Cardiac muscle cell (in vitro differentiated cells and primary cell): ENCODE data around the gene HES7. TPM values are rescaled to one million over a fixed set of nuclear protein-coding genes. Genes with fewer than 3 reads are reported as not detected.

Experiments used
- DNase-seq, 2 donors: peaks; one replicate each; pipeline versions ENCODE4 v3.0.0 to v3.0.0-alpha.2; 2010 to 2017; ENCODE audit warnings: low read depth in 1 of 2, low spot score in 1 of 2
- H3K27ac ChIP-seq: fragments of 200-600 bp; sonication (generic); 2 replicates; pipeline ENCODE4 v1.5.1; 2016
- H3K27me3 ChIP-seq: fragments of 200-600 bp; sonication (generic); 2 replicates; pipeline ENCODE4 v1.6.0; 2016; ENCODE audit warnings: control low read depth
- H3K36me3 ChIP-seq: fragments of 200-600 bp; sonication (generic); 2 replicates; pipeline ENCODE4 v1.5.1; 2016; ENCODE audit warnings: control low read depth
- H3K4me1 ChIP-seq: fragments of 200-600 bp; sonication (generic); 2 replicates; pipeline ENCODE4 v1.8.1; 2017; ENCODE audit warnings: low read depth, mild to moderate bottlenecking, mixed run types
- H3K4me3 ChIP-seq: fragments of 200-600 bp; sonication (generic); 2 replicates; pipeline ENCODE4 v1.5.1; 2016; ENCODE audit warnings: mild to moderate bottlenecking
- H3K9me3 ChIP-seq: fragments of 200-600 bp; sonication (generic); 2 replicates; pipeline ENCODE4 v1.5.1; 2017; ENCODE audit warnings: low read depth, mild to moderate bottlenecking, control low read depth
- polyA plus RNA-seq: library from polyadenylated mRNA; unstranded; fragments of >200 nt; fragmentation: Nextera tagmentation; extraction: Ambion mirVana; gene quantifications from 2 replicates; pipeline ENCODE4 v1.2.1, GENCODE V29; 2016
- total RNA-seq: library from RNA; depleted of rRNA; stranded (reverse); fragments of >200 nt; gene quantifications from 2 replicates; pipeline ENCODE4 v1.2.3, GENCODE V29; 2016
- TF ChIP-seq, protein P1 (sequence below): IDR thresholded peaks from 2 replicates; pipeline ENCODE4 v1.5.1; 2012; ENCODE audit warnings: low read depth, mild to moderate bottlenecking, low read length

The HES7 gene
- total and polyA plus RNA-seq, 2 experiments from 2014 or later, result 1.1 to 6.2 TPM

DNA sequence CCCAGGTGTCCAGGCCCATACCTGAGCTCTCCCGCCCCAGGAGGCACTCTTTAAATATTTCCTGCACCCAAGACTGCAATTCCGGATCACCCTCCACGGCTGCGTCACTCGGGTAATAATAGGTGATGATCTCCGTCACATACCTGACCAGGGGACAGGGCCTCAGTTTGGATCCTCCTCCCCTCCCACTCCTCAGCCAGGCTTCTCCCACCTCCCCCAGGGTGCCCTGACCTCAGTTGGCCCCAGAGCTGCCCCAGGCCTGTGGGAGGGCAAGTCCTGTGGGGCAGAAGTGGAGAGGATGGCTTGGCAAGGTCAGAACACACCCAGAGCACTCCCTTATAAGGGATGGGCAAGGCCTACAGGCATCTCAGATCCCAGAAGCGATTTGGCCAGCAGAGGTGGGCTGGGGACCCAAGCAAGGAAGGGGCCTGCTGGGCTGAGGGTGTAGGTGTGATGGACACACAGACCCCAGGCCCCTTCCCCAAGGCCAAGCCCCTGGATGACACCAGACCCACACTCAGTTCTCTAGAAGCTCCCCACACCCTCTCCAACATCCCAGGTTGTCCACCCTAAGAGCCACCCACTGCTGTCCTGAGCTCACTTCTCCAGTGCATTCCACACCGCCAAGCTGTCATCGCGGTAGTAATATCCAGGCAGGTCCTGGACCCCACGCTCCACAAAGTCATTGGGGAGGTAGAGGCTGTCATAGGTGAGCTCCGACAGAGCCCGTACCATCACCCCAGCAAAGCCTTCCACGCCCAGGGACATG is 48.1 kb downstream of the HES7 start:
- Histone ChIP-seq H3K4me1 (no peaks in the 10 kb centered on the region), H3K9me3 (no peaks in the 10 kb centered on the region), H3K27ac (no peak overlapping the region), H3K27me3 (peaks cover 98% of the 10 kb centered on the region), H3K4me3 (no peak overlapping the region), H3K36me3 (no peaks in the 10 kb centered on the region)
- no peak for DNase-seq
- TF ChIP-seq, protein P1, sequence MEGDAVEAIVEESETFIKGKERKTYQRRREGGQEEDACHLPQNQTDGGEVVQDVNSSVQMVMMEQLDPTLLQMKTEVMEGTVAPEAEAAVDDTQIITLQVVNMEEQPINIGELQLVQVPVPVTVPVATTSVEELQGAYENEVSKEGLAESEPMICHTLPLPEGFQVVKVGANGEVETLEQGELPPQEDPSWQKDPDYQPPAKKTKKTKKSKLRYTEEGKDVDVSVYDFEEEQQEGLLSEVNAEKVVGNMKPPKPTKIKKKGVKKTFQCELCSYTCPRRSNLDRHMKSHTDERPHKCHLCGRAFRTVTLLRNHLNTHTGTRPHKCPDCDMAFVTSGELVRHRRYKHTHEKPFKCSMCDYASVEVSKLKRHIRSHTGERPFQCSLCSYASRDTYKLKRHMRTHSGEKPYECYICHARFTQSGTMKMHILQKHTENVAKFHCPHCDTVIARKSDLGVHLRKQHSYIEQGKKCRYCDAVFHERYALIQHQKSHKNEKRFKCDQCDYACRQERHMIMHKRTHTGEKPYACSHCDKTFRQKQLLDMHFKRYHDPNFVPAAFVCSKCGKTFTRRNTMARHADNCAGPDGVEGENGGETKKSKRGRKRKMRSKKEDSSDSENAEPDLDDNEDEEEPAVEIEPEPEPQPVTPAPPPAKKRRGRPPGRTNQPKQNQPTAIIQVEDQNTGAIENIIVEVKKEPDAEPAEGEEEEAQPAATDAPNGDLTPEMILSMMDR, result no peak

DNA sequence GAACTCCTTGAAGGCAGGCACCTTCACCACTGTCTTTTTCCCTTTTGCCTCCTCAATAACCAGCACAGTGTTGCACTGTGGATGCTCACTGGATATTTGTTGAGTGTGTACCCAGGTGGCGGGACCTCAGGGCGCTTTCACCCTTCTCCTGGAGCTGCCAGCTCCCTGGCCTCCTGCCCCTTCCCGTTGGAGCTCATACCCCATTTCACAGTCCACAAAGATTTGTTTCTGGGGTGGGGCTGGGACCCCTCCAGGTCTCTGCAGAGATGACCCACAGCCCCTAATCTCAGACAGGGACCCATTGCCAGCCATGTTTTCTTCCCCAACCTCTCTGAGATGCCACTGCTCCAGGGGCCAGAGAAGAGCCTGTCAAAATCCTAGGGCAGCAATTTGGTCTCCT is 48.8 kb downstream of the HES7 start:
- H3K27me3 ChIP-seq, result peaks cover 98% of the 10 kb centered on the region
- TF ChIP-seq, protein P1, result no peak
- no peaks in the 10 kb centered on the region for H3K4me1 ChIP-seq
- no peaks in the 10 kb centered on the region for H3K9me3 ChIP-seq
- no peak overlapping the region for H3K4me3 ChIP-seq
- DNase-seq, result no peak
- no peaks in the 10 kb centered on the region for H3K36me3 ChIP-seq
- H3K27ac ChIP-seq, result no peak overlapping the region

DNA sequence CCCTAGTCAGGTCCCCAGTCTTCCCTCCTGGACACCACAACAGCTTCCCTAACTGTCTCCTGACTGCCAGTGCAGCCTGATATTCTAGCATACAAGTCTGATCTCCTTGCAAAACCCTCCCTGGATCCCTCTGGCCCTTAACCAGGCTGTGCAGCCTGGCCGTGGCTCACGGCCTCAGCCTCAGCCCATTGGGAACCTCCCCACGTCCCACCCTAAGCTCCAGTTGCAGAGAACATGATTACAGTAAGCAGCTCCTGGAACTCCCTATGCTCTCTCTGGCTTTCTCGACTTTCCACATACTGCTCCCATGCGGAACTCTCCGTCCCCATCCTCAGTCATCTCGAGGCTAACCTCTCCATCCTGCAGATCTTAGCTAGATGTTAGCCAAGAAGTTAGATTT is 49.4 kb downstream of the HES7 start:
- peaks cover 98% of the 10 kb centered on the region for H3K27me3 ChIP-seq
- no peak for DNase-seq
- TF ChIP-seq, protein P1, result no peak

DNA sequence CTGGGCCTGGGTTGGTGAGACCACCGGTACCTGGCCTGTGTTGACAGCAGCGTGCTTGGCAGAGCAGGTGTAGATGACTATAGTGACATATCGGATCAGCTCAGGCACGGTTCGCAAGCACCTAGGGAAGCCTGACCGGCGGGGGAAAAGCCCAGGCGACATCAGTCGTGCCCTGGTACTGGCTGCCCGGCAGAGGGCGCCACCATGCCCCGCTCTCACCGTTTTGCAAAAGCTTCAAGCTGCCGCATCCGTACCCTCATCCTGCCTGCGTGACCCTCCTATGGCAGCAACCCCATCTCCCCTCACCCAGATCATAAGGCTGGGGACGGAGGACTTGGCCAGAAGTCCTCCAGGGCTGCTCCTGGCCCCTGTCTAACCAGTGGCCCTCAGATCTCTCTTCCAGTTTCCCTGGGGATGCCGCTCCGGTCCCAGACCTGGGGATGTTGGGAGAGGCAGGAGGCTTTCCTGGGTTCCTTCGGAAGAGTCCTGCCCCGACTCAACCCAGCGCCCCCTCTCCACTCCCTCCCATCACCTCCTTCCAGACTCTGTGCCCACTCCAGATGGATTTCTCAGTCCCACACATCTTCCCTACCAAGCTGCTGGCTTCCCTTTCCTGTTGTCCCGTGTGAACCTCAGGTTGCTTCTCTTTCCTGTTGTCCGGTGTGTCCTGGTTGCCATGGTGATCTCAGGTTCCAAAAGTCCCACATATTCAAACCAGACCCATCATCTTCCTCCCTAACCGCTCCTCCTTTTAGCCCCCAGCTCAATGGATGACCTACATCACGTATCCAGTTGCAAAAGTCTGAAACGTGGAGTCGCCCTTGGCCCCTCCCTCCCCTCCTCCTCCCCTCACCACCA is 50.0 kb downstream of the HES7 start:
- H3K4me3 ChIP-seq, result peak overlapping the region; percentile 8
- H3K27me3 ChIP-seq, result peaks cover 98% of the 10 kb centered on the region

More for the DNA sequence above, 49.4 kb downstream of the HES7 start:
- H3K4me3 ChIP-seq, result no peak overlapping the region
- H3K27ac ChIP-seq, result no peak overlapping the region
- H3K4me1 ChIP-seq, result no peaks in the 10 kb centered on the region
- no peaks in the 10 kb centered on the region for H3K9me3 ChIP-seq
- H3K36me3 ChIP-seq, result no peaks in the 10 kb centered on the region

DNA sequence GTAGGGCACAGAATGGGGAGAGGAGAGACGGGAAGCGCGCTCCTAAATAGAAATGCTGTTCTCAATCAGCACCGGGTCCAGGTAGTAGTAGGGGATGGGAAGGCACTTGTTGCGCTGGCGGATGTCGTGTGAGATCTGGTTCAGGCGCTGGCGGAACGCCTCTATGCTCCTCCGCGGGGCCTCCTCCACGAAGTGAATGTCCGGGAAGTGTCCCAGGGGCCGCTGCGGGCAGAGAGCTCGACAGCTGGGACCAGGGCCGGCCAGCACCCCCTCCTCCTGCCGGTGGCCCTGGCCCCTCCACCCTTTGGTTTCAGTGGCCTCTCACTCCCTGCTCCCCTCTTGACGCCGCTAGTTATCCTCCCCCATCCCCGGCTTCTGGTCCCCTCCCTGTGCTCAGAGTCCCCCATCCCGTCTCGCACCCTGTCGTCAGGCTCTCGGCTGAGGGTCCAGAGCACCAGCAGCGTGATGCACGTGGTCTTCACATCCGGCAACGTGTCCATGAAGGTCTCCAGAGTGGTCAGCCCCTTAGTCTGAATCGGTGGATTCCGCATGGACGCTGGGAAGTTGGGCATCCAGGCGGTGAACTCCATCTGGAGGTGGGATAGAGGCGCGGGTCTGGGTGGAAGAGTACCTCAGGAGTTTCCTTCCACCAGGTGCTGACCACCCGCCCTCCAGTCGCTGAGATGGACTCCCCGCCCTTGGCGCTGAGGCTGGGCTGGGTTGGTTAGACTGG is 51.0 kb downstream of the HES7 start:
- peaks cover 100% of the 10 kb centered on the region for H3K27me3 ChIP-seq
- H3K36me3 ChIP-seq, result no peaks in the 10 kb centered on the region
- no peak for DNase-seq
- H3K4me1 ChIP-seq, result no peaks in the 10 kb centered on the region
- TF ChIP-seq, protein P1, result no peak
- no peaks in the 10 kb centered on the region for H3K9me3 ChIP-seq
- H3K27ac ChIP-seq, result no peak overlapping the region
- peak overlapping the region; percentile 8 for H3K4me3 ChIP-seq

More for the DNA sequence above, 50.0 kb downstream of the HES7 start:
- Histone ChIP-seq H3K27ac (no peak overlapping the region), H3K9me3 (no peaks in the 10 kb centered on the region), H3K4me1 (no peaks in the 10 kb centered on the region), H3K36me3 (no peaks in the 10 kb centered on the region)
- peak; percentile 68 to 84 for DNase-seq
- TF ChIP-seq, protein P1, result peak; percentile 94
